ENCODE results near the gene CST11.

CST11 gene

GRCh38 chr20:23453549-23454543 lies 1.2 kb upstream of the CST11 start:
- ATAC-seq = no peak

GRCh38 chr20:23451956-23452487 lies 654 bp downstream of the CST11 start:
- ATAC-seq = no peak

GRCh38 chr20:23450877-23451276 lies 1.8 kb downstream of the CST11 start:
- ATAC-seq = no peak

GRCh38 chr20:23449421-23449820 lies 3.3 kb downstream of the CST11 start:
- no peak for ATAC-seq

GRCh38 chr20:23448167-23448566 lies 4.5 kb downstream of the CST11 start:
- ATAC-seq = no peak

GRCh38 chr20:23446505-23446904 lies 6.2 kb downstream of the CST11 start:
- ATAC-seq = no peak

- no peak for ATAC-seq
Observed at GRCh38 chr20:23445596-23446217, 7.0 kb downstream of the CST11 start.

GRCh38 chr20:23444859-23445258 lies 7.8 kb downstream of the CST11 start:
- no peak for ATAC-seq

- no peak for ATAC-seq
Observed at GRCh38 chr20:23442436-23442835, 10.2 kb downstream of the CST11 start.

- peak; percentile 45 to 68 for ATAC-seq
Observed at GRCh38 chr20:23441850-23442313, 10.8 kb downstream of the CST11 start.

GRCh38 chr20:23440004-23440403 lies 12.7 kb downstream of the CST11 start:
- no peak for ATAC-seq

- no peak for ATAC-seq
Observed at GRCh38 chr20:23438661-23439060, 14.0 kb downstream of the CST11 start.

GRCh38 chr20:23437126-23437899 lies 15.4 kb downstream of the CST11 start:
- no peak for ATAC-seq

- ATAC-seq = no peak
Observed at GRCh38 chr20:23436681-23437080, 16.0 kb downstream of the CST11 start.

- ATAC-seq = no peak
Observed at GRCh38 chr20:23435626-23436539, 16.8 kb downstream of the CST11 start.

- ATAC-seq = no peak
Observed at GRCh38 chr20:23434521-23435313, 18.0 kb downstream of the CST11 start.

GRCh38 chr20:23433628-23434027 lies 19.0 kb downstream of the CST11 start:
- ATAC-seq = no peak

GRCh38 chr20:23425129-23425528 lies 27.5 kb downstream of the CST11 start:
- no peak for ATAC-seq

GRCh38 chr20:23420943-23421931 lies 31.4 kb downstream of the CST11 start, which contains the start of gene NAPB:
Gene NAPB, minus strand, starts transcription at chr20:23421488. Its CDS starts 86 bp downstream, at chr20:23421402.
- ATAC-seq = peak; percentile 98 to 99
